Caco-2 (cell line): Measurements from ENCODE around the gene DPP10. TPM values are rescaled to one million over a fixed set of nuclear protein-coding genes. Genes with fewer than 3 reads are reported as not detected.
A peak's percentile ranks its signal among the peaks of the same experiment; 100 is the strongest.

Source experiments
- BruUV-seq: library from RNA; stranded (reverse); fragments of 400-500 nt; replicated peaks from 2 replicates; lab custom pipeline; 2021; lab: Mats Ljungman, UMichigan
- CTCF ChIA-PET: fragments of 300-600 bp; sonication (Branson Sonifier 250); formaldehyde crosslinking; loops from one replicate; lab custom pipeline; 2022; ENCODE audit warnings: antibody characterized with exemption; lab: Charles Lee
- POLR2A ChIA-PET: fragments of 300-600 bp; sonication (Branson Sonifier 250); formaldehyde crosslinking; loops from one replicate; lab custom pipeline; 2022; ENCODE audit warnings: antibody characterized with exemption; lab: Charles Lee
- DNase-seq, 2 experiments: peaks; one replicate each; pipeline versions ENCODE4 v3.0.0 to v3.0.0-alpha.2; 2020 to 2022
- H3K27me3 ChIP-seq: replicated peaks from 2 replicates; pipeline ENCODE4 v1.6.0; 2011; ENCODE audit warnings: low read length; ENCODE audit not compliant: control insufficient read depth, insufficient read depth
- H3K36me3 ChIP-seq: 2 replicates; pipeline ENCODE4 v1.5.1; 2011; ENCODE audit warnings: low read length; ENCODE audit not compliant: control insufficient read depth, insufficient read depth
- H3K4me1 ChIP-seq: fragments of 250-450 bp; sonication (Bioruptor Pico); 2 replicates; pipeline ENCODE4 v1.5.1; 2020; ENCODE audit warnings: mild to moderate bottlenecking
- H3K4me3 ChIP-seq: 2 replicates; pipeline ENCODE4 v1.5.1; 2011; ENCODE audit warnings: low read depth, mild to moderate bottlenecking, control low read depth, low read length
- H3K9me3 ChIP-seq: fragments of 250-450 bp; sonication (Bioruptor Pico); 2 replicates; pipeline ENCODE4 v1.5.1; 2020; ENCODE audit warnings: mild to moderate bottlenecking, moderate library complexity
- H3K27ac Mint-ChIP-seq: one replicate; pipeline ENCODE4 v1.8.0; 2022; ENCODE audit warnings: mixed read lengths; ENCODE audit not compliant: unreplicated experiment
- H3K27me3 Mint-ChIP-seq: one replicate; pipeline ENCODE4 v1.8.0; 2022; ENCODE audit warnings: mixed read lengths; ENCODE audit not compliant: insufficient read depth, unreplicated experiment
- H3K36me3 Mint-ChIP-seq: one replicate; pipeline ENCODE4 v1.8.0; 2022; ENCODE audit warnings: mild to moderate bottlenecking, mixed read lengths; ENCODE audit not compliant: insufficient read depth, unreplicated experiment
- H3K4me1 Mint-ChIP-seq: one replicate; pipeline ENCODE4 v1.8.0; 2022; ENCODE audit warnings: low read depth, mixed read lengths; ENCODE audit not compliant: unreplicated experiment
- H3K4me3 Mint-ChIP-seq: one replicate; pipeline ENCODE4 v1.8.0; 2022; ENCODE audit warnings: mild to moderate bottlenecking, moderate library complexity, mixed read lengths; ENCODE audit not compliant: unreplicated experiment
- H3K9me3 Mint-ChIP-seq: one replicate; pipeline ENCODE4 v1.8.0; 2022; ENCODE audit warnings: mixed read lengths; ENCODE audit not compliant: unreplicated experiment
- intact Hi-C: fragments of 100-400 bp; cut with micrococcal nuclease; formaldehyde crosslinking; loops from one replicate; pipeline ENCODE4 v1.10.0; 2022; ENCODE audit not compliant: unreplicated experiment
- total RNA-seq: library from RNA; stranded (reverse); gene quantifications from 2 replicates; pipeline ENCODE4 v1.2.3, GENCODE V29; 2022
- TF ChIP-seq, protein P1 (sequence below), 2 experiments: fragments of 200-600 bp in 1 of 2; IDR thresholded peaks; 1 replicate in 1 of 2; 2 replicates in 1 of 2; pipeline versions ENCODE4 v1.5.1 to v1.8.0; 2011 to 2022; ENCODE audit warnings: antibody characterized with exemption in 1 of 2, control low read depth in 1 of 2, inconsistent platforms in 1 of 2, low read depth in 1 of 2, low read length in 1 of 2, mild to moderate bottlenecking in 1 of 2, moderate library complexity in 1 of 2; ENCODE audit not compliant: insufficient read depth in 1 of 2, severe bottlenecking in 1 of 2, unreplicated experiment in 1 of 2

The DPP10 gene
- total RNA-seq, 1 experiment from 2014 or later = not detected

DNA sequence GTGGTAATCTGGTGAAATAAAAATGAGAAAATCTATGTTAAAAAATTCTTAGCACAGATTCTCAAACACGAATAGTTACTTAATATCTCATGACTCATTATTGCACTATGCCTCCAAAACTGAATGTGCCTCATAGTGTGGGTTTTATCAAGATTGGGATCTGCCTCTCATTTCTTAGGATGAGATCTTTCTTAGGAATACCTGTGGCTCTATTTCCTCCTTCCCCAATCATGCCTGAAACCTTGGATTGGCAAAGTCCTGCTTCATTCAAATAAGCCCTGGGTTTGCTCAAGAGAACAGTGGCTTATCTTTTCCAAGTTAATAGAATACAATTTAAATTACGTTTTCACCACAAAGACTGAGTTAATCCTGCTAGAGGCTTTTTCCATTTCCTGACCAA, 100.3 kb downstream of the DPP10 start:
- Mint-ChIP-seq H3K36me3 (no peaks in the 10 kb centered on the region), H3K4me3 (no peak overlapping the region), H3K4me1 (peaks cover 16% of the 10 kb centered on the region), H3K27me3 (no peaks in the 10 kb centered on the region), H3K27ac (no peak overlapping the region), H3K9me3 (peaks cover 9% of the 10 kb centered on the region)
- Histone ChIP-seq H3K4me3 (no peak overlapping the region), H3K9me3 (no peaks in the 10 kb centered on the region), H3K36me3 (no peaks in the 10 kb centered on the region), H3K27me3 (no peaks in the 10 kb centered on the region), H3K4me1 (peaks cover 9% of the 10 kb centered on the region)
- no TSS peak for BruUV-seq
- TF ChIP-seq, protein P1, sequence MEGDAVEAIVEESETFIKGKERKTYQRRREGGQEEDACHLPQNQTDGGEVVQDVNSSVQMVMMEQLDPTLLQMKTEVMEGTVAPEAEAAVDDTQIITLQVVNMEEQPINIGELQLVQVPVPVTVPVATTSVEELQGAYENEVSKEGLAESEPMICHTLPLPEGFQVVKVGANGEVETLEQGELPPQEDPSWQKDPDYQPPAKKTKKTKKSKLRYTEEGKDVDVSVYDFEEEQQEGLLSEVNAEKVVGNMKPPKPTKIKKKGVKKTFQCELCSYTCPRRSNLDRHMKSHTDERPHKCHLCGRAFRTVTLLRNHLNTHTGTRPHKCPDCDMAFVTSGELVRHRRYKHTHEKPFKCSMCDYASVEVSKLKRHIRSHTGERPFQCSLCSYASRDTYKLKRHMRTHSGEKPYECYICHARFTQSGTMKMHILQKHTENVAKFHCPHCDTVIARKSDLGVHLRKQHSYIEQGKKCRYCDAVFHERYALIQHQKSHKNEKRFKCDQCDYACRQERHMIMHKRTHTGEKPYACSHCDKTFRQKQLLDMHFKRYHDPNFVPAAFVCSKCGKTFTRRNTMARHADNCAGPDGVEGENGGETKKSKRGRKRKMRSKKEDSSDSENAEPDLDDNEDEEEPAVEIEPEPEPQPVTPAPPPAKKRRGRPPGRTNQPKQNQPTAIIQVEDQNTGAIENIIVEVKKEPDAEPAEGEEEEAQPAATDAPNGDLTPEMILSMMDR (IDR thresholded peaks at IDR 0.05; ENCODE audit: insufficient read depth in 1 of 2, low read depth in 1 of 2, low read length in 1 of 2, severe bottlenecking in 1 of 2, unreplicated experiment in 1 of 2) = no peak
- POLR2A ChIA-PET = no interaction called here
- CTCF ChIA-PET = no interaction called here
- DNase-seq = no peak
- intact Hi-C loops = loop anchor here (1.0 kb wide), 2 partner anchors 49 to 564 kb away; no protein-coding TSS in a partner anchor

DNA sequence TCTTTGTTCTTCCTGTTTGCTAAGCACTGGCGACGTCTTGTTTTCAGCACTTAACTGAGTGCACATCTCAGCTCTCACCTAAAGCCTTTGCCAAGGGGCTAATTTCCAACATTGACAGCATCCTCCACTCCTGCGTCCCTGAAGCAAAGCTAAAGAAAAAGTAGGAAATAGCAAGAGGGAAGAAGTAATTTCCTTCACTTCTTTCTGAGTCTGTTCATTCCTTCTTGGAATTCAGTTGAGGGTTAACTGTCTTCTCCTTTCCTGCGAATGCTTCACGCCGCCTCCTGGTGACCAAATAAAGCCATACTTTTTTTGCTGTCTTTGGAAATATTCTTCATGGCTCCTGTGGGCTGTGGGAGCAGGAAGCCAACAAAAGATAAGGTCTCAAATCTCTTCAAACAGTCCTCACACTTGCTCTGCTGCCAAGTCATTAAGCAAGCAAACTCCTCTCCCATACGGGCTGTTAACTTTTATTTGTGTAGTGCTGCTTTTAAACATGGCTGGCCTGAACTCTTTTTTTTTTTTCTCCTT, 100.9 kb downstream of the DPP10 start:
- Histone ChIP-seq H3K36me3 (no peaks in the 10 kb centered on the region), H3K27me3 (no peaks in the 10 kb centered on the region), H3K4me1 (peaks cover 9% of the 10 kb centered on the region), H3K4me3 (no peak overlapping the region), H3K9me3 (no peaks in the 10 kb centered on the region)
- POLR2A ChIA-PET = no interaction called here
- Mint-ChIP-seq H3K27me3 (no peaks in the 10 kb centered on the region), H3K27ac (peak overlapping the region; percentile 5), H3K36me3 (no peaks in the 10 kb centered on the region), H3K4me3 (peak overlapping the region; percentile 18), H3K9me3 (peaks cover 9% of the 10 kb centered on the region), H3K4me1 (peaks cover 16% of the 10 kb centered on the region)
- DNase-seq = peak; percentile 56 to 60
- CTCF ChIA-PET = no interaction called here
- BruUV-seq = no TSS peak
- TF ChIP-seq, protein P1 (IDR thresholded peaks at IDR 0.05; ENCODE audit: insufficient read depth in 1 of 2, low read depth in 1 of 2, low read length in 1 of 2, severe bottlenecking in 1 of 2, unreplicated experiment in 1 of 2) = peak; percentile 54 to 64
- intact Hi-C loops = loop anchor here (1.0 kb wide), 2 partner anchors 50 to 565 kb away; no protein-coding TSS in a partner anchor

DNA sequence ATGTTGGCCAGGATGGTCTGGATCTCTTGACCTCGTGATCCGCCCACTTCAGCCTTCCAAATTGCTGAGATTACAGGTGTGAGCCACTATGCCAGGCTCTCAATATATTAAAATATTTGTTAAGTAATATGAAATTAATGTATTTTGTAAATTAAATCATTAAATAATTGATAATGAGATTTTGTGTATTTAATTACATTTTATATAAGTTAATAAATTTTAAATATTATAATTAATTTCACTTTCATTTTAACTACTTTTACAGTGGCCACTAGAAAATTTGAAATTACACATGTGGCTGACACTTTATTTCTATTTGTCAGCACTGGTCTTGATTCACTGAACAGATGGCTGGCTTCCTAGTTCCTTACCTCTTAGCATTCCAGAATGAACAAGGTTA, 102.6 kb downstream of the DPP10 start:
- H3K9me3 ChIP-seq = no peaks in the 10 kb centered on the region
- H3K9me3 Mint-ChIP-seq = peaks cover 9% of the 10 kb centered on the region
- H3K27ac Mint-ChIP-seq = no peak overlapping the region
- H3K4me3 Mint-ChIP-seq = no peak overlapping the region
- no peak overlapping the region for H3K4me3 ChIP-seq
- no peaks in the 10 kb centered on the region for H3K27me3 Mint-ChIP-seq
- H3K36me3 Mint-ChIP-seq = no peaks in the 10 kb centered on the region
- CTCF ChIA-PET = no interaction called here
- intact Hi-C loops = no loop called here
- H3K27me3 ChIP-seq = no peaks in the 10 kb centered on the region
- H3K4me1 ChIP-seq = peaks cover 12% of the 10 kb centered on the region
- no peak for DNase-seq
- no TSS peak for BruUV-seq
- TF ChIP-seq, protein P1 (IDR thresholded peaks at IDR 0.05; ENCODE audit: insufficient read depth in 1 of 2, low read depth in 1 of 2, low read length in 1 of 2, severe bottlenecking in 1 of 2, unreplicated experiment in 1 of 2) = no peak
- POLR2A ChIA-PET = no interaction called here
- no peaks in the 10 kb centered on the region for H3K36me3 ChIP-seq
- H3K4me1 Mint-ChIP-seq = peaks cover 21% of the 10 kb centered on the region
